H9 (cell line): Measurements from ENCODE around the gene MX1. TPM values are rescaled to one million over a fixed set of nuclear protein-coding genes. Genes with fewer than 3 reads are reported as not detected.

Source experiments
- DNase-seq: peaks from one replicate; pipeline ENCODE4 v3.0.0-alpha.2; 2017
- H2AFZ ChIP-seq: one replicate; pipeline ENCODE4 v1.6.1; 2013; ENCODE audit warnings: mild to moderate bottlenecking, low read length, control low read depth, moderate library complexity
- H2AK5ac ChIP-seq: 2 replicates; pipeline ENCODE4 v1.6.1; 2013; ENCODE audit warnings: low read length, control low read depth, mixed read lengths; ENCODE audit not compliant: insufficient read length
- H2BK120ac ChIP-seq: one replicate; pipeline ENCODE4 v1.6.1; 2013; ENCODE audit warnings: low read depth, mild to moderate bottlenecking, low read length, control low read depth, inconsistent platforms; ENCODE audit not compliant: poor library complexity, severe bottlenecking
- H2BK12ac ChIP-seq: 2 replicates; pipeline ENCODE4 v1.6.1; 2013; ENCODE audit warnings: low read length, control low read depth, mixed read lengths, low read depth; ENCODE audit not compliant: insufficient read length
- H2BK15ac ChIP-seq: 2 replicates; pipeline ENCODE4 v1.6.1; 2013; ENCODE audit warnings: low read depth, low read length, control low read depth
- H2BK20ac ChIP-seq: one replicate; pipeline ENCODE4 v1.6.1; 2013; ENCODE audit warnings: low read depth, mild to moderate bottlenecking, low read length, control low read depth, inconsistent platforms; ENCODE audit not compliant: poor library complexity, severe bottlenecking
- H2BK5ac ChIP-seq: 2 replicates; pipeline ENCODE4 v1.6.1; 2013; ENCODE audit warnings: low read length, control low read depth, mixed read lengths; ENCODE audit not compliant: insufficient read length
- H3K14ac ChIP-seq: 2 replicates; pipeline ENCODE4 v1.6.1; 2013; ENCODE audit warnings: low read length, control low read depth; ENCODE audit not compliant: insufficient read depth
- H3K18ac ChIP-seq: 2 replicates; pipeline ENCODE4 v1.6.1; 2013; ENCODE audit warnings: low read depth, mild to moderate bottlenecking, mixed read lengths, low read length, control low read depth; ENCODE audit not compliant: insufficient read length
- H3K23ac ChIP-seq: 2 replicates; pipeline ENCODE4 v1.6.1; 2013; ENCODE audit warnings: low read length, control low read depth, mixed read lengths, low read depth; ENCODE audit not compliant: insufficient read length
- H3K23me2 ChIP-seq: 2 replicates; pipeline ENCODE4 v1.6.1; 2013; ENCODE audit warnings: low read depth, mild to moderate bottlenecking, mixed read lengths, low read length, control low read depth; ENCODE audit not compliant: insufficient read length, poor library complexity, severe bottlenecking
- H3K27ac ChIP-seq: 2 replicates; pipeline ENCODE4 v1.5.1; 2013; ENCODE audit warnings: low read length, control low read depth, mixed read lengths, low read depth; ENCODE audit not compliant: insufficient read length
- H3K27me3 ChIP-seq: 2 replicates; pipeline ENCODE4 v1.6.1; 2013; ENCODE audit warnings: low read length, control low read depth, inconsistent platforms; ENCODE audit not compliant: insufficient read depth
- H3K4ac ChIP-seq: 2 replicates; pipeline ENCODE4 v1.6.1; 2013; ENCODE audit warnings: low read depth, mild to moderate bottlenecking, control low read depth, inconsistent platforms, low read length, moderate library complexity
- H3K4me1 ChIP-seq: 2 replicates; pipeline ENCODE4 v1.6.1; 2013; ENCODE audit warnings: low read length, control low read depth, inconsistent platforms; ENCODE audit not compliant: insufficient read depth
- H3K4me2 ChIP-seq: 2 replicates; pipeline ENCODE4 v1.6.1; 2013; ENCODE audit warnings: low read length, control low read depth, mixed read lengths; ENCODE audit not compliant: insufficient read length, insufficient read depth
- H3K56ac ChIP-seq: 2 replicates; pipeline ENCODE4 v1.6.1; 2013; ENCODE audit warnings: low read depth, mild to moderate bottlenecking, mixed read lengths, low read length, control low read depth; ENCODE audit not compliant: insufficient read length
- H3K79me1 ChIP-seq: 2 replicates; pipeline ENCODE4 v1.6.1; 2013; ENCODE audit warnings: low read depth, mild to moderate bottlenecking, moderate library complexity, low read length, control low read depth, inconsistent platforms; ENCODE audit not compliant: insufficient read depth, poor library complexity, severe bottlenecking
- H3K79me2 ChIP-seq: 2 replicates; pipeline ENCODE4 v1.6.1; 2013; ENCODE audit warnings: low read length, control low read depth, inconsistent platforms; ENCODE audit not compliant: insufficient read depth
- H3K9ac ChIP-seq: 2 replicates; pipeline ENCODE4 v1.6.1; 2013; ENCODE audit warnings: low read length, control low read depth, mixed read lengths; ENCODE audit not compliant: insufficient read length; ENCODE audit errors: extremely low read depth
- H3K9me3 ChIP-seq: one replicate; pipeline ENCODE4 v1.6.1; 2013; ENCODE audit warnings: low read depth, low read length, inconsistent platforms; ENCODE audit not compliant: control insufficient read depth
- H3T11ph ChIP-seq: one replicate; pipeline ENCODE4 v1.6.1; 2013; ENCODE audit warnings: mild to moderate bottlenecking, low read length, control low read depth, inconsistent platforms
- H4K20me1 ChIP-seq: one replicate; pipeline ENCODE4 v1.6.1; 2013; ENCODE audit not compliant: control insufficient read depth, insufficient read length, insufficient read depth
- H4K5ac ChIP-seq: 2 replicates; pipeline ENCODE4 v1.6.1; 2013; ENCODE audit warnings: low read depth, mild to moderate bottlenecking, mixed read lengths, low read length, control low read depth; ENCODE audit not compliant: insufficient read length
- H4K8ac ChIP-seq: replicated peaks from 2 replicates; pipeline ENCODE4 v1.6.1; 2013; ENCODE audit warnings: low read length, control low read depth, mixed read lengths, low read depth; ENCODE audit not compliant: insufficient read length
- H4K91ac ChIP-seq: 2 replicates; pipeline ENCODE4 v1.6.1; 2013; ENCODE audit warnings: low read depth, mild to moderate bottlenecking, moderate library complexity, mixed read lengths, low read length, control low read depth; ENCODE audit not compliant: insufficient read length
- H3K27ac Mint-ChIP-seq, 3 experiments: 2 replicates in 2 of 3; 3 replicates in 1 of 3; pipeline ENCODE4 v1.8.0; 2020 to 2021; ENCODE audit warnings: mixed read lengths in 3 of 3, mild to moderate bottlenecking in 1 of 3, moderate library complexity in 1 of 3
- H3K27me3 Mint-ChIP-seq: 2 replicates; pipeline ENCODE4 v1.8.0; 2021; ENCODE audit warnings: low read depth, mild to moderate bottlenecking, moderate library complexity, mixed read lengths
- H3K36me3 Mint-ChIP-seq, 3 experiments: 2 replicates in 2 of 3; 3 replicates in 1 of 3; pipeline ENCODE4 v1.8.0; 2020 to 2021; ENCODE audit warnings: low read depth in 3 of 3, mixed read lengths in 3 of 3; ENCODE audit not compliant: insufficient read depth in 1 of 3
- H3K4me1 Mint-ChIP-seq, 2 experiments: 2 replicates each; pipeline ENCODE4 v1.8.0; 2020; ENCODE audit warnings: mixed read lengths in 2 of 2
- H3K4me3 Mint-ChIP-seq, 2 experiments: 2 replicates in 1 of 2; 3 replicates in 1 of 2; pipeline ENCODE4 v1.8.0; 2020 to 2021; ENCODE audit warnings: mild to moderate bottlenecking in 2 of 2, mixed read lengths in 2 of 2, moderate library complexity in 1 of 2
- H3K9me3 Mint-ChIP-seq, 2 experiments: 2 replicates in 1 of 2; 3 replicates in 1 of 2; pipeline ENCODE4 v1.8.0; 2020; ENCODE audit warnings: mild to moderate bottlenecking in 2 of 2, mixed read lengths in 2 of 2, moderate library complexity in 1 of 2
- WGBS: extraction: QIAGEN DNeasy Blood & Tissue Kit; methylation state at CpG from one replicate; pipeline ENCODE4 v1.1.7; 2013; ENCODE audit warnings: missing lambda C conversion rate, low lambda C conversion rate, mixed read lengths; ENCODE audit not compliant: insufficient read length; ENCODE audit errors: extremely low coverage; 5-methylcytosine and 5-hydroxymethylcytosine counted together
- total RNA-seq: library from RNA; stranded (reverse); gene quantifications from 2 replicates; pipeline ENCODE4 v1.2.1, GENCODE V29; 2021
- TF ChIP-seq, protein P1 (sequence below): fragments of 200-600 bp; sonication (generic); conservative IDR thresholded peaks from 3 replicates; pipeline ENCODE4 v1.8.0; 2021; ENCODE audit warnings: antibody characterized with exemption, mild to moderate bottlenecking

Gene MX1
- total RNA-seq, 1 experiment from 2014 or later = 6.3 TPM

DNA sequence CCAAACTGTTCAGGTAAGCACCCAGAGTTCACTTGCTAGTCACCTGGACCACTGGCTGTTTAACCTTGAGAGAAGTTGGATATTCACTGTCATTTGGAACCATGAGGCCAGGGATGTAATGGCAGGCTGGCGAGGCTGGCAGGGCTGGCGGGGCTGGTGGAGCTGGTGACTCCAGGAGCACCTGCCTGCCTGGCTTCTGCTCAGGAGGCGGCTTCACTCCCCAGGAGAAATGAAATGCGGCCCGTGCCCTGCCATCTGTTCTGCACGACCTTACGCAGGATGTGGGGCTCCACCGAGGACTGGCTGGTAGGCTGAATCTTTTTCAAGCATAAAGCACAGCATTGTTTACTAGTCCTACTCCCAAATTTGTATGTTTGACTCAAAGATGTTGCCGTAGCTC lies 22.7 kb upstream of the MX1 start:
- WGBS = no CpG with 5 or more reads among the region's 9 CpGs
- Histone ChIP-seq H2AFZ (no peak overlapping the region), H3K23me2 (no peaks in the 10 kb centered on the region), H4K5ac (no peak overlapping the region), H3K9me3 (no peaks in the 10 kb centered on the region), H3K23ac (no peak overlapping the region), H3K79me1 (no peaks in the 10 kb centered on the region), H3K27ac (no peak overlapping the region), H3K27me3 (no peaks in the 10 kb centered on the region), H3T11ph (no peak overlapping the region), H4K8ac (no peak overlapping the region), H2BK20ac (no peak overlapping the region), H3K4ac (no peak overlapping the region), H4K20me1 (no peaks in the 10 kb centered on the region), H3K18ac (no peak overlapping the region), H3K9ac (no peak overlapping the region), H2BK15ac (no peak overlapping the region), H3K14ac (no peak overlapping the region), H2BK5ac (no peak overlapping the region), H2AK5ac (no peak overlapping the region), H3K79me2 (no peaks in the 10 kb centered on the region), H3K56ac (no peak overlapping the region), H2BK120ac (no peak overlapping the region), H3K4me1 (no peaks in the 10 kb centered on the region), H3K4me2 (no peak overlapping the region), H4K91ac (no peak overlapping the region), H2BK12ac (no peak overlapping the region)
- peak; percentile 11 for DNase-seq
- Mint-ChIP-seq H3K36me3 (peaks cover 0 to 7% (median 0%) of the 10 kb centered on the region in 3 experiments; a peak in 1 of 7 replicates), H3K4me1 (no peaks in the 10 kb centered on the region), H3K9me3 (no peaks in the 10 kb centered on the region; a peak in 1 of 5 replicates), H3K4me3 (no peak overlapping the region), H3K27ac (no peak overlapping the region), H3K27me3 (peaks cover 2% of the 10 kb centered on the region)
- TF ChIP-seq, protein P1, sequence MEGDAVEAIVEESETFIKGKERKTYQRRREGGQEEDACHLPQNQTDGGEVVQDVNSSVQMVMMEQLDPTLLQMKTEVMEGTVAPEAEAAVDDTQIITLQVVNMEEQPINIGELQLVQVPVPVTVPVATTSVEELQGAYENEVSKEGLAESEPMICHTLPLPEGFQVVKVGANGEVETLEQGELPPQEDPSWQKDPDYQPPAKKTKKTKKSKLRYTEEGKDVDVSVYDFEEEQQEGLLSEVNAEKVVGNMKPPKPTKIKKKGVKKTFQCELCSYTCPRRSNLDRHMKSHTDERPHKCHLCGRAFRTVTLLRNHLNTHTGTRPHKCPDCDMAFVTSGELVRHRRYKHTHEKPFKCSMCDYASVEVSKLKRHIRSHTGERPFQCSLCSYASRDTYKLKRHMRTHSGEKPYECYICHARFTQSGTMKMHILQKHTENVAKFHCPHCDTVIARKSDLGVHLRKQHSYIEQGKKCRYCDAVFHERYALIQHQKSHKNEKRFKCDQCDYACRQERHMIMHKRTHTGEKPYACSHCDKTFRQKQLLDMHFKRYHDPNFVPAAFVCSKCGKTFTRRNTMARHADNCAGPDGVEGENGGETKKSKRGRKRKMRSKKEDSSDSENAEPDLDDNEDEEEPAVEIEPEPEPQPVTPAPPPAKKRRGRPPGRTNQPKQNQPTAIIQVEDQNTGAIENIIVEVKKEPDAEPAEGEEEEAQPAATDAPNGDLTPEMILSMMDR = no peak
